A549 (cell line): ENCODE results near the gene SCAMP2.

Source experiments
- CBX8 ChIP-seq: fragments of 200-600 bp; sonication (generic); IDR thresholded peaks from 2 replicates; pipeline ENCODE4 v1.6.1; 2016
- CTCF ChIP-seq: fragments of >200 bp; sonication (Bioruptor Twin); formaldehyde crosslinking; IDR thresholded peaks from 3 replicates; pipeline ENCODE4 v1.5.1; 2016
- HMGXB4 ChIP-seq: fragments of 250-450 bp; sonication (Bioruptor Pico); IDR thresholded peaks from 2 replicates; pipeline ENCODE4 v1.5.0; 2021; ENCODE audit warnings: mild to moderate bottlenecking, moderate library complexity, borderline replicate concordance
- JUN ChIP-seq, 2 experiments: fragments of >200 bp; sonication (Bioruptor Twin); formaldehyde crosslinking; IDR thresholded peaks; 2 replicates in 1 of 2; 3 replicates in 1 of 2; pipeline ENCODE4 v1.6.1; 2016 to 2017
- POLR2A ChIP-seq: IDR thresholded peaks from 2 replicates; pipeline ENCODE4 v1.6.1; 2012; ENCODE audit warnings: mild to moderate bottlenecking, low read length
- SMC3 ChIP-seq: fragments of >200 bp; sonication (Bioruptor Twin); formaldehyde crosslinking; IDR thresholded peaks from 3 replicates; pipeline ENCODE4 v1.6.1; 2018; ENCODE audit warnings: inconsistent platforms

GRCh38 chr15:74869372-74869725 lies 3.8 kb downstream of the SCAMP2 start:
- no peak for TF ChIP-seq CTCF
- no peak for TF ChIP-seq JUN (IDR thresholded peaks at IDR 0.05)
- TF ChIP-seq SMC3: no peak
- no peak for TF ChIP-seq HMGXB4 (CRISPR knock-in tag)
- no peak for TF ChIP-seq POLR2A
- TF ChIP-seq CBX8: no peak
